T47D (cell line): ENCODE data around the gene FAM110D.
A peak's percentile ranks its signal among the peaks of the same experiment; 100 is the strongest.

ENCODE experiments used
- DNase-seq, 2 experiments: peaks; one replicate each; pipeline versions ENCODE4 v3.0.0 to v3.0.0-alpha.2; 2011 to 2012; ENCODE audit warnings: low read depth in 1 of 2, low spot score in 1 of 2
- JUND ChIP-seq: IDR thresholded peaks from 2 replicates; pipeline ENCODE4 v1.6.1; 2012; ENCODE audit warnings: low read depth
- in situ Hi-C: cut with HindIII; loops from 2 replicates; pipeline ENCODE4 v1.10.0; 2016; ENCODE audit warnings: low sequenced_read_pairs, low pct_unique_long_range_greater_than_20kb

The FAM110D gene

DNA sequence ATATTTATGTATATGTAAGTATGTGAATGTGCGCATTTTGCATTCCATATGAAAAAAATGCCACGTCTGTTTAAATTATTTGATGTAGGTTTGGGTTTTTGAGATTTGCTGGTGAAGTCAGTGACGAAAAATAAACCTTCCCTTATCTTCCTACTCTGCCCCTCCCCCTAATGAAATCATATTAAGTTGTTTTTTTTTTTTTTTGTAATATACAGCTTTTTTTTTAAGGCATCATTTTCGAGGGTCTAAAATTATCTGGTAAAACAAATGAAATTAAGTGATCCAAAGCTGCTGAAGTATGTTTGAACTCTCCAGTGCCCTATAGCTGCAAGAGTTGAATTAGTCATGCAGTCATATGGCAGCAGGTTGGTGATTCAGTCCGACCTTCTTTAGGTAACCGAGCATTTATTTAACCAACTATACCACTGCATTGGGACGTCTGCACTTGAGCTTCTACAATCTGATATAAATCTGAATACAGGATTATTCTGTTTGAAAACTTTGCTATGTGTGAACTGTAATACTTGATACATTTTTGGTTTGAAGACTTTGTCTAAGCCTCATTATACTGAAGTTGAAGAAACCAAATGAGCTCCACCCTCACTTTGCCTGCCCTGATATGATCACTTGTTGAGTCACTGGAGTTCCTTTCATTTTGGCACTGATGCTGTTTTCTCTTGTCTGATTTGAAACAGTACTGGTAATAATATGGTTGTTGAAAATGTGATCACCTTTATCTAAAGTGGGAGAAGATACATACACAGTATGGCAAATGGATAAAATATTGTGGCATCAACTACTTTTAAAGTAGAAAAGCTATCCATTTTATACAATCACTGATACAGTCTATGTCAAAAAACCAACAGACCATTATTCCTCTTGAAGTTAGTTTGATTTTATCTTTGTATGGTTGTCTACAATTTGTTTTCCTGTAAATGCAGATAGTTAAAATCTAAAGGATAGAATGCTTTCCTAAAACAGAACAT lies 35.6 kb upstream of the FAM110D start:
- in situ Hi-C loops = no loop called here
- TF ChIP-seq JUND = no peak
- peak in 1 of 2 experiments; percentile 31 for DNase-seq

DNA sequence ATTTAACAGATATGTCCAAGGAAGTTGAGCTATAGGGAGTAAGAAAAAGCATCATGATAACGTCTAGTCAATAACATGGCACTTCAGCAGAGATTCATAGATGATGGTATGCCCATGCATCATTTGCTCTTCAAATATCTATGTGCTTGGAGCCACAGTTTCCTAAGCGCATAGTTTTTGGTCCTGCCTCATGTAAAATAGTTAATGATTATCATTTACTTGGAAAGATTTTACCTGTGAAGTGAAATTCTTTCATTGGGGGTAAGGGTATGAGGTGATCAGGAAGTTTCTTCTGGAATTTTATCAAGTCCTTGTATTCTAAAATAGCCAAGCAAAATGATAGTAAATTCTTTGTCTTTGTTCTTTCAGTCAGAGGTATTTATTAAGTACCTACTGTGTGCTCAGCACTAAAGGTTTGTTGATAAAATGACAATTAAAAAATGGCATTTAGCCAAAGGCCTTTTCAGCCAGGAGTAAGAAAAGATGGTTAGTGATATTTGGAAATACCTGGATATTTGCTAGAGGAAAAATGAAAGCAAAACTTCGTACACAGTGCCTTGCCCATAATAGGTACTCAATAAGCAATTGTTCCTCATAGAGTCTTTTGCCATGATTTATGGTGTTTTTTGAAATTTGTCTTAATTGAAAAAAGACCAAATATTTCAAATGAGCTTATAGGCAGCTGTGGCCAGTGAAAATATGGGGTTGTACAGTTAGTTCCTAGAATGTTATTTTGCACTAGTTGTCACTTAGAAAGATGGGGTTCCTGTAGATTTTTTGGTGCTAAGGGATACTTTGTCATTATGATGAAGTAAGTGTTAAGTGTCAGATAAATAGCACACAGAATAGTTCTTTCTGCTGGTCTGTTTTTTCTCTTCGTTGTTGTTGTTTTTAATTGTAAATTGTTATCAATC lies 34.2 kb upstream of the FAM110D start:
- no peak for DNase-seq
- in situ Hi-C loops = no loop called here

DNA sequence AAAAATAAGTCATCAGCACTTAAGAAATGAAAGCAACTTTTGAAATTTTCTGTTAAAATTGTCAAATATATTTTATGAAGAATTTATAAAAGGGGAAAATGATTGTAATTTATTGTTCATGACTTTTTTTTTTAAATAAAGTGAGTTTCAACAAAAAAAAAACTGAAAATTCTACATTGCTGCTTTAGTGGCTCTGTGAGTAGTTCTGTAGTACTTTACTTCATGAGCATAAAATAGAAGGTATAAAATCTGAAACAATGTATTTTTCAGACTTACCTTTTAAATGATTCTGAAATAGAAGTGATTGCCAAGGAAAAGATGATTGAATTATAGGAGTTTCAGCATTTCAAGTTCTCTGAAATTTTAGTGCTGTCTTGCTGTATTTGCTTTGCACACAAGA lies 33.5 kb upstream of the FAM110D start:
- TF ChIP-seq JUND = no peak
- in situ Hi-C loops = no loop called here
- DNase-seq = no peak

More for the DNA sequence above, 34.2 kb upstream of the FAM110D start:
- TF ChIP-seq JUND = no peak

GRCh38 chr1:26125946-26126320 lies 32.9 kb upstream of the FAM110D start:
- no peak for TF ChIP-seq JUND
- no peak for DNase-seq
- in situ Hi-C loops = no loop called here

- in situ Hi-C loops = no loop called here
- peak in 1 of 2 experiments; percentile 78 for DNase-seq
- no peak for TF ChIP-seq JUND
Measured at GRCh38 chr1:26126321-26127084, 32.4 kb upstream of the FAM110D start.

DNA sequence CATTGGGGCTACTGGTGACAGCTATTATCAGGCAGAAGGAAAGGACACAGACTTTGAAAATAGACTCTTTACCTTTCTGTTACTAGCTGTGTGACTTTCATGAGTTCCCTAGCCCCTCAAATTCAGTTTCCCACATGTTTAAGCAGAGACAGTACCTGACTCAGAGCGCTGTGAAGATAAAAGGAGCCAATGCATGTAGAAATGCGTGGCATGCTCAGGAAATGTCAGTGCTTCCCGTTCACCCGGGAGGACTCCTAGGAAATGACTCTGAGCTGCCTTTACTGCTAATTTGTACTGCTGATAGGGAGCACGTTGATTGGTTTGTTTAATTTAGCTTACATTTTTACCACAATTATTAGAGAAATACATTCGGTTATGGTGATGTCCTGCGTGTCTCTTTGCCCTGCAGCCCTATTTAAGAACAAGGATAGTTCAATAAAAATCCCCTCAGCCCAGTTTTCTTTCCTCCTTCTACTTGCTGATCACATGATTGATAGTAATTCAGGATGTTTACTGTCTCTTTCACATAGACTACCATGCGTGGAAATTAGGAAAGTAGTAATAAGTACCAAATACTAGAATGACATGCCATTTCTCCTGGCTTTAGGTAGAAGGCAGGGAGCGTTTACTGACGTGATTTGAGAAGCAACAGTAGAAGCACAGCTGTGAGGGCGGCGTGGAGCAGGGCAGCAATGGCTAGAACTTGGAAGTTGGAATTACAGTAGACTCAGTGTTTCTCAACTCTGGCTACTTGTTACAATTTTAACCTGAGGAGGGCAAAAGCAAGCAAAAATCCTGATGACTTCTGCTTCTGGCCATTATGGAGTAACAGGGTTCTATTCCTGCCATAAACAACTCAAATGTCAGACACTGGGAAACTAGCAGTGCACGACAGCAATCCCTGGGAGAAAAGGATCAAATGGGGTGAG lies 31.4 kb upstream of the FAM110D start:
- in situ Hi-C loops = no loop called here
- no peak for TF ChIP-seq JUND

GRCh38 chr1:26129778-26130177 lies 29.1 kb upstream of the FAM110D start:
- in situ Hi-C loops = no loop called here
- no peak for TF ChIP-seq JUND
- no peak for DNase-seq

More for the DNA sequence above, 31.4 kb upstream of the FAM110D start:
- DNase-seq = no peak

- in situ Hi-C loops = no loop called here
- no peak for TF ChIP-seq JUND
- no peak for DNase-seq
Measured at GRCh38 chr1:26130695-26131094, 28.2 kb upstream of the FAM110D start.

DNA sequence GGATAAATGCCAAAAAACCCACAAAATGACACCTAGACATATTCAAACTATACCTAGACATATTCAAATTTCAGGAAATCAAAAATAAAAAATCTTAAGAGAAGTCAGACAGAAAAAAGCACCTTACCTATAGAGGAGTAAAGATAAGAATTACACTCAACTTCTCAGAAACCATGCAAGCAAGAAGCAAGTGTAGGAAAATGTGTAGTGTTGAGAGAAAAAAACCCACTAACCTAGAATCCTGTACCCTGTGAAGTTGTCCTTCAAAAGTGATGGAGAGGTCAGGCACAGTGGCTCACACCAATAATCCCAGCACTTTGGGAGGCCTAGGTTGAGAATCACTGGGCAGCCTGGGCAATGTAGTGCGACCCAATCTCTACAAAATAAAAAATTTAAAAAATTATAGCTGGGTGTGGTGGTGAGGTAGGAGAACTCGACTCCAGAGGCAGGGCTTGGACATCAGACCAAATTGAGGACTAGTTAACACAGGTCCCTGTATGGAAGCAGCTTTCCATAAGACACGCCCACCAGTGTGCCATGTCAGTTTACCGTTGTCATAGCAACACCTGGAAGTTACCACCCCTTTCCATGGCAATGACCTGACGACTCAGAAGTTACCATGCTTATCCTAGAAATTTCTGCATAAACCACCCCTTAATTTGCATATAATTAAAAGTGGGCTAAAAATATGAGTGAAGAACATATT lies 26.6 kb upstream of the FAM110D start:
- TF ChIP-seq JUND = no peak
- peak in 1 of 2 experiments; percentile 69 for DNase-seq
- in situ Hi-C loops = no loop called here

DNA sequence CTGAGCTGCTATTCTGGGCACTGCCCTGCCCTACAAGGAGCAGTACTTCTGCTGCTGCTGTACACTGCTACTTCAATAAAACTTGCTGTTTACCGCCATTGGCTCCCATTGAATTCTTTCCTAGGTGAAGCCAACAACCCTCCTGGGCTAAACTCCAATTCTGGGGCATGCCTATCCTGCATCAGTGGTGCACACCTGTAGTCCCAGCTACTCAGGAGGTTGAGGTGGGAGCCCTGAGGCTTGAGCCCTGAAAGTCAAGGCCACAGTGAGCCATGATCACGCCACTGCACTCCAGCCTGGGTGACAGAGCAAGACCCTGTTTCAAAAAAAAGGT lies 26.1 kb upstream of the FAM110D start:
- no peak for TF ChIP-seq JUND
- DNase-seq = no peak
- in situ Hi-C loops = no loop called here

DNA sequence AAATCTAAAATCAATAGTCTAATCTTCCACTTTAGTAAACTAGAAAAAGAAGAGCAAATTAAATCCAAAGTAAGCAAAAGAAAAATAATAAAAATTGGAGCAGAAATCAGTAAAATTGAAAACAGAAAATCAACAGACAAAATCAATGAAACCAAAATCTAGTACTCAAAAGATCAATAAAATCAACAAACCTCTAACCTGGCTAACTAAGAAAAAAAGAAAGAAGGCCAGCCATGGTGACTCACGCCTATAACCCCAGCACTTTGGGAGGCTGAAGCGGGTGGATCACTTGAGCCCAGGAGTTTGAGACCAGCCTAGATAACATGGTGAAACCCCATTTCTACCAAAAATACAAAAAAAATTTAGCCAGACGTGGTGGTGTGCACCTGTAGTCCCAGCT lies 24.4 kb upstream of the FAM110D start:
- in situ Hi-C loops = no loop called here
- DNase-seq = no peak
- TF ChIP-seq JUND = no peak
